GM19193 (cell line): ENCODE results near the gene CACNB4.

Experiments
- POLR2A ChIP-seq: IDR thresholded peaks from 4 replicates; pipeline ENCODE4 v1.6.1; 2011; ENCODE audit not compliant: insufficient read depth, insufficient read length; ENCODE audit errors: extremely low read depth

CACNB4 gene

DNA sequence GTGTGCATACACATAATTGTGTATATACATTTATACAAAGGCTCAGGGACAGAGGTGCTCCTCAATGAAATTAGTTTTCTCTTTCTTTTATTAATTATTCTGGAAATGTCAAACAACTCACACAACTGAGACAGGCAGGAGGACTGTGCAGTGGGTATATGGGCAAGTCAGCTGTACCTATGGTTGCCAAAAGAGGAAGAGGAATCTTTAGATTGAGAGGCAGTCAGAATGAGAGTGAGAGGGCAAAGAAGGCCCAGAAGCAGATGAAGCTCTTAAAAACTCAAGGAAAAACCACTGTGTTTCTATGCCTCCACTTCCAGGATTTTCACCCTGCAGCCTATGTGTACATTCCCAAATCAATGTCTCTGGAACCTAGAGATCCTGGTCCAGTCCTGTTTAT lies 79.1 kb downstream of the CACNB4 start:
- TF ChIP-seq POLR2A, result no peak

DNA sequence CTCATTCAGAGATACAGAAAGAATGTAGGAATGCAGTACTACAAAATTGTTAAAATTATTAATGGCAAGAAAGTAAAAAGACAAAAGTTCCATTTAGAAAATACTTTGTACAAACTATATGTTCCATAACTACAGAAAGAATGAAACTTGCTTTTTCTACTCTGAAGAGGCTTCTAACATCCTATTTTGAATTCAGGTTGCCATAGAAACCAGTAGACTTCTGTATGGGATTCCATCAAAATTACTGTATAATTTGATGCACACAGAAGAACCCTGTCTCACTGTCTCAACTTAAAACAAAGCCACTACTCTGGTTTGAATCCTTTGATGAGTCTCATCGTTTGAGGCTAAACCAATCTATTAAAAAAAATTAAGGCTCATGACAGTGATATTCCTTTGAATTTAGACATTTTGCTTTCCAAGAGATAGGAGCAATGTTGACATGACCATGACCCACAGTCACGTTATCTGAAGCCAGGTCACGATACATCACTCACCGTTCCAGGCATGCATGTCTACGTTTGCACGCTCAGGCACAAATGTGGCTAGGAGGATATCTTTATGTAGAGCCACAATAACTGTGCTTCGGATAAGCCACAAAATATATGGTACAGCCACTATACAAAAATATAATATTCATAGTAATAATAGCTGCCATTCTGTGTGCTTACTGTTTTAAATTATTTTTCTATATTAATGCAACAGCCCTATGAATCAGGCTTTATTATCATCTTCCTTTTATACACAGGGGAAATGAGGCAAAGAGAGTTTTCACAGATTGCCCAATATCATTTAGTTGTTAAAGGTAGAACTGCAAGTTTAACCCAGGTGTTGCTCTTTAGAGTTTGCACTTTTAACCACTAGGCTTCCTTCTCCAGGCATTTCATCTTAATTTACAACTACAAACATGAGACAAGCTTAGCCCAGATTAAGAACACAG lies 82.4 kb downstream of the CACNB4 start:
- TF ChIP-seq POLR2A, result no peak

DNA sequence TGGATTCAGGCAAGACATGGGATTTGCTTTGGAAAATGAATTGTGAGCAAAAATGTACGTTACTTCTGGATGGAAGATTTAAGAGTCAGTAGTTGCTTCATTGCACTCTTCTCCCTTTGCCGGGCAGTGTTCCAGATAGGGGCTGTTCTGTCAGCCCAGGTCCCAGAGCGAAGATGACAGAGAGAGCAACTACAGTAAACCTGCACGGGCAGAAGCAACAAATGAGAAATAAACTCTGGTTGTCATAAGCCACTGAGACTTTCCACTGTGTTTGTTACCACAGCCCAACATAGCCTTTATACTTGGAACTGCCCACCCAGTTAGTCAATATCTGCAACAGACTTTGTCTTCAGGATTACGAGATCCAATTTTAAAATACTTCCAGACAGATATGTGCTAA lies 83.3 kb downstream of the CACNB4 start:
- TF ChIP-seq POLR2A, result no peak

DNA sequence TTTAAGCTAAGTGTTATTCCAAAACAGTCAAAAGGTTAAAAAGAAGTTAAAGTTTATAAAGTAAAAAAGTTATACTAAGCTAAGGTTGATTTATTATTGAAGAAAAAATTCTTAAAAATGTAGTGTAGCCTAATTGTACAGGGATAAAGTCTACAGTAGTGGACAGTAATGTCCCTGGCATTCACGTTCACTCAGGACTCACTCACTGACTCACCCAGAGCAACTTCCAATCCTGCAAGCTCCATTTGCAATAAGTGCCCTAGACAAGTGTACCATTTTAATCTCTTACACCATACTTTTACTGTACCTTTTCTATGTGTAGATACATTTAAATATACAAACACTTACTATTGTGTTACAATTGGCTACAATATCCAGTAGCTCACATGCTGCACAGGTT lies 86.1 kb downstream of the CACNB4 start:
- TF ChIP-seq POLR2A, result no peak

DNA sequence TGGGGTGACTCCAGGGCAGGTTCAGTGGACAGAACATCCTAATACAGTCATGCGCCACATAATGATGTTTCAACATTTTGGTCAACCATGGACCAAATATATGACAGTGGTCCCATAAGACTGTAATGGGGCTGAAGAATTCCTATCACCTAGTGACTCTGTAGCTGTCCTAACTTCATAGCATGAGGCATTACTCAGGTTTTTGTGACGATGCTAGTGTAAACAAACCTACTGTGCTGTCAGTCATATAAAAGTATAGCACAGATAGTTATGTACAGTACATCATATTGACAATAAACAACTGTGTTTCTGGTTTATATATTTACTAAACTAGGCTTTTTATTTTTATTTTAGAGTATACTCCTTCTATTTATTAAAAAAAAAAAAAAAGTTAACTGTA lies 87.1 kb downstream of the CACNB4 start:
- no peak for TF ChIP-seq POLR2A

DNA sequence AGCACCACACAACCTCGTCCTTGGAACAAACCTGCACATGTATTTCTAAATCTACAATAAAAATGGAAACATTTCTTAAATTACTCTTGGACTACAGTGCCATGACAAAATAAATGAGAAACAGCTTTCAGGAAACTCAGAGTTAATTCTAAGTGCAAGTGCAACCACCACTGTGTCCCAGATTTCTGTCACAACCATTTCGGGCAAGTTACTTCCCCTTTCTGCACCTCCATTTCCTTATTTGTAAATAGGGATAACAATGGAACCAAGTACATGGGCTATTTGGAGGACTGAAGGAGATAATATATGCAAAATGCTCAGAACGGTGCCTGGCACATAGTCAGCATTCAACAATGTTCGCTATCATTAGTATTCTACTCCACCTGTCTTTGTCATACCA lies 93.2 kb downstream of the CACNB4 start:
- no peak for TF ChIP-seq POLR2A

DNA sequence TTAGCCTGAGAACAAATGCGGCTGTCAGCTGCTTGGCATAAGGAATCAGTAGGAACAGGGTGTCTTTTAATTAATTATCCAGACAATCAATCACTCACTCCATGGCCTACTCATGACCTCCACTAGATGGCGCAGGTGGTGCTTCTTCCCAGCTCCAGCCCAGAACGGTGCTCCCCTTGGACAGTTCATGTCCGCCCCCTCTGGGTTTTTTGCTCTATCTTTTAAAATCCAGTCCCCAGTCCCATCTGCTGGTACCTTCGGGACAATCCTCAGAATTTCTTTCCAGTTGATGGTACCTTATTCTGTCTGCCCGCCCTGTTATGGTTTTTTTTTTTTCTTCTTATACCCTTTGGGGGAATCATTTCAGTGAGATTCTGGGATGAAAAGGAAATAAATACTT lies 99.8 kb downstream of the CACNB4 start:
- TF ChIP-seq POLR2A, result no peak

DNA sequence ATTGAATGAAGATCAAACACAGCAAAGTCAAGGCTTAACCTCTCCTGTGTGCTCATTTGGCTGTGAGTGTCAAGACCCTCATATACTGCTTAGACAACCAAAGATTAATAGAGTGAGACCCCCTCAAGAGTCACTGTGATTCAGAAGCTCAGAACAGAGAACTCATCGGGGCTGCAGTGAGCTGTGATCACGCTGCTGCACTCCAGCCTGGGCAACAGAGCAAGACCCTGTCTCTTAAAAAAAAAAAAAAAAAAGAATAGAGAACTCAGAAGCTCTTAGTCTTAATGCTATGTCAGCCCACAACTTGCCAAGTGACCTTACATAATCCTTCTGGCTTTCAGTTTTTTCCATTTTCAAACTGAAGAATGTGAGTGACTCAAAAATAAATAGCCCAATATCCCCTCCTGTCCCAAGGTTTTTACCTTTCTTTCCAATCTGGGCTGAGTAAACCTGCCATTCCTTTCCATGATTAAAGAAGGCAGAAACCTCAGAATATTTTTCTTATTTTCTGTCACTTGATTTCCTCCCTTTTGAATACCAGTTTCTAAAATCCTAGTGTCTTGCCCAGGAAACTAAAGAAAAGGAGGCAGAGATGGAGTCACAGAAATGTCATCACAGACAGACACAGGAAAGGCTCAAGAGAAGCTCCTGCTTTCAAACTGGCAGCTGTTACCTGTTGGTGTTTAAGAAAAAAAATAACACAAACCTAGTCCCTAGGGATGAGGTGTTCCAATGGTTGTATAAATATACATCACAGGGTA lies 102.4 kb downstream of the CACNB4 start:
- no peak for TF ChIP-seq POLR2A

DNA sequence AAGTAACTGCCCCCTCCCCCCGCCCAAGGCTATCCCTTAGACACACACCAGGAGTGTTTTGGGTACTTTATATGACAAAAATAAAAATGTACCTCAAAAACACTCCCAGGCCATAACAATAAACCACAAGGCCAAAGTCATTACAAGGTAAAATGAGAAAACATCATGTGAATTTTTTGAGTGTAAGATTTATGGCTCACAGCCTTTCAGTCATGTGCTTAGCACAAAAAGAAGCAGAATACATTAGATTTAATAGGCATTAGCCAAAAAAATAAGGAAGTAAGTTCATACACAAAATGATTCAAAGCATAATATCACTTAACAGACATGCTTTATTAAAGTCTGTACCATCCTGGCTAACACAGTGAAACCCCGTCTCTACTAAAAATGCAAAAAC lies 103.7 kb downstream of the CACNB4 start:
- no peak for TF ChIP-seq POLR2A

- TF ChIP-seq POLR2A, result no peak
Measured at GRCh38 chr2:151991010-151991409, 107.8 kb downstream of the CACNB4 start.

- no peak for TF ChIP-seq POLR2A
Measured at GRCh38 chr2:151989378-151989777, 109.5 kb downstream of the CACNB4 start.

DNA sequence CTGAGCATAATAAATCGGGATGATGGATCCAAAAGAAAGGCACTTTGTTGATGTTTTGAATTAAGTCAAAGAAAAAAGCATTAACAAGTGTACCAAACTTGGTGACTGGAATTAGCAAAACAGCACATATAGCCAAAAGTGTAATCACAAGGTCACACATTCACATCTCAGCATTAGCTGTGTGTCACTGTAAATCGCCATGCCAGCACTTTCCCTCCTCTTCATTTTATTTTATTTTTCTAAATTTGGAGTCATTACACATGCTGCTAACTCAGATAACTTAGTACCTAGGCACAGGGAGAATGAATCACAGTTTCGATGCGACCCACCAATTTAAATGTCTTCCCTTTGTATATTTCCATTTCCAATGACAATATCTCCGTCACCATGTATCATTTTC lies 111.4 kb downstream of the CACNB4 start:
- no peak for TF ChIP-seq POLR2A

DNA sequence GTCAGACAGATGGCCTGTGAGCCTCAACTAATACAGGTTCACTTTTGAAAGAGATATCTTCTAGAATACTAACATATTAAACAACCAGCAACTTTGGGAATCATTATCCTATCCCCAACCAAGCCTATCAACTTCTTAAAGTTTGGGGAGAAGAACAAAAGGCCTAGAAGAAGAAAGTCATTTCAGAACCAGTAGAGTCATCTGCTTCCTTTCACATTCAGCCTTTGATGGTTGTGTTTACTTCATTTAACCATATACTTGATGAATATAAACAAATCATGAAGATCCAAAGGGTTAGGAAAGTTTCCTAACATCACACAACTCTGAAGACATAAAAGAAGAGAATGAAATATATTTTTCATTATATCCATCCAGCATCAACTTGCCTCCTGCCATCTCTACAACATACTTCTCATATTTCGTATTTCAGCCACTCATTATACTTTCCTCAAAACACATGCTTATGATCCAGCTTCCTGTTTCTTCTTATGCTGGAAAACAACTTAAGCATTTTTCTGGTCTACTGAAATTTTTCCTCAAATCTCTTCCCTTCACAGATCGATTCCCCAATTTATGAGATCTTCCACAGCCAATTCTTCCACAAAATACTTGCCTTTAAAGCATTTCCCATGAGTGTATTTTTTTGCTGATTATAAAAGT lies 114.3 kb downstream of the CACNB4 start:
- no peak for TF ChIP-seq POLR2A

DNA sequence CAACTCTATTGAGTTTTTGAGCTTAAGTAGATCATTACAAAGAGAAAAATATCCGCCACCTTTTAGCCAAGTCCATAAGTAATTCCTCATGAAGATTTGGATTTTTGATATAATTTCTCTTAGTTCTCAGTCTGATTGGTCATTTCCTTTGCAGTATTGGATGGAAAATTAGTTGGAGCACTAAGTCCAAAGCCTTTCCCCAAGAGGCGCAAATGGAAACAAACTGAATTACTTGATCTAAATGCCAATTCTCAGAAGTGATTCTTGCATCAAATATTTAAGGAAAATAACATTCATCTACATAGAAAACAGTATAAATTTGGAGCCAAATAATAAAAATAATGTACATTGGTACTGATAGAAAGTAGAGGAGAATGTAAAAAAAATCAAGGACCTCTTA lies 115.6 kb downstream of the CACNB4 start:
- no peak for TF ChIP-seq POLR2A

GRCh38 chr2:151981886-151982285 lies 117.0 kb downstream of the CACNB4 start:
- no peak for TF ChIP-seq POLR2A

DNA sequence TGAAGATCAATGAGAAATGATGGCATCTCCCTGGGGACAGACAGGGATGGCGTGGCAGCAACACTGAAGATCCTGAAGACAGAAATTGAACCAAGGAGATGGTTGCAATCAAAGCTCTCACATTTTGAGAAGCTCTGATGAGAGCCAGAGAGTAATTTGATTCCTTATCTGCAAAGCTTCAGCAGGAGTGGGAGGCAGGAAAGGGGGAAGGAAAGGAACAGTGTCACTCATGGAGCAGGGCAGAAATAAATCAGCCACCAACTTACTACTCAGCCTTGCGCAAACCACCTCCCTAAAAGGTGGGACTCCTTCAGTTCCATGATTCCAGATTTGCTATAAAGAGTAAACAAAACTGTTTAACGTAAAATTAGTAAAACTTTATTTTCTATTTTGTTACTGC lies 119.2 kb downstream of the CACNB4 start:
- TF ChIP-seq POLR2A, result no peak

GRCh38 chr2:151978709-151979108 lies 120.1 kb downstream of the CACNB4 start:
- TF ChIP-seq POLR2A, result no peak
